Neutrophil (primary cell): ENCODE results near the gene PTN.
"Not testable (repeated sequence)": the region's sequence is repeated elsewhere in the genome, so short reads cannot be mapped to it uniquely, and the experiment has no call there.

Source experiments
- H3K27ac ChIP-seq: fragments of 200-600 bp; sonication (generic); 2 replicates; pipeline ENCODE4 v1.5.1; 2016; ENCODE audit warnings: mild to moderate bottlenecking, moderate library complexity
- H3K27me3 ChIP-seq: fragments of 200-600 bp; sonication (generic); 2 replicates; pipeline ENCODE4 v1.6.0; 2016; ENCODE audit warnings: mild to moderate bottlenecking
- H3K36me3 ChIP-seq: fragments of 200-600 bp; sonication (generic); 2 replicates; pipeline ENCODE4 v1.5.1; 2017
- H3K4me1 ChIP-seq, 2 experiments: fragments of 200-600 bp in 1 of 2; sonication (generic) in 1 of 2; 1 replicate in 1 of 2; 2 replicates in 1 of 2; pipeline versions ENCODE4 v1.5.1 to v1.6.1; 2013 to 2016; ENCODE audit warnings: low read depth in 1 of 2, low read length in 1 of 2, mild to moderate bottlenecking in 1 of 2, moderate library complexity in 1 of 2; ENCODE audit not compliant: control insufficient read depth in 1 of 2, insufficient read depth in 1 of 2
- H3K4me3 ChIP-seq, 2 experiments: fragments of 200-600 bp in 1 of 2; sonication (generic) in 1 of 2; 1 replicate in 1 of 2; 2 replicates in 1 of 2; pipeline ENCODE4 v1.5.1; 2013 to 2016; ENCODE audit warnings: low read depth in 1 of 2, low read length in 1 of 2, mild to moderate bottlenecking in 1 of 2, moderate library complexity in 1 of 2
- H3K9me3 ChIP-seq: fragments of 200-600 bp; sonication (generic); 2 replicates; pipeline ENCODE4 v1.5.1; 2016
- CTCF ChIP-seq: fragments of 200-600 bp; sonication (generic); IDR thresholded peaks from 2 replicates; pipeline ENCODE4 v1.5.1; 2016; ENCODE audit warnings: antibody characterized with exemption

Gene PTN

GRCh38 chr7:137276189-137276588 lies 67.3 kb downstream of the PTN start:
- Histone ChIP-seq H3K27ac (no peak overlapping the region), H3K36me3 (no peaks in the 10 kb centered on the region), H3K4me3 (no peak overlapping the region), H3K27me3 (no peaks in the 10 kb centered on the region), H3K9me3 (no peaks in the 10 kb centered on the region), H3K4me1 (no peaks in the 10 kb centered on the region)
- no peak for TF ChIP-seq CTCF

GRCh38 chr7:137272249-137272648 lies 71.3 kb downstream of the PTN start:
- no peaks in the 10 kb centered on the region for H3K4me1 ChIP-seq
- no peaks in the 10 kb centered on the region for H3K27me3 ChIP-seq
- H3K4me3 ChIP-seq: no peak overlapping the region
- no peaks in the 10 kb centered on the region for H3K9me3 ChIP-seq
- no peak overlapping the region for H3K27ac ChIP-seq
- TF ChIP-seq CTCF: no peak
- H3K36me3 ChIP-seq: no peaks in the 10 kb centered on the region

DNA sequence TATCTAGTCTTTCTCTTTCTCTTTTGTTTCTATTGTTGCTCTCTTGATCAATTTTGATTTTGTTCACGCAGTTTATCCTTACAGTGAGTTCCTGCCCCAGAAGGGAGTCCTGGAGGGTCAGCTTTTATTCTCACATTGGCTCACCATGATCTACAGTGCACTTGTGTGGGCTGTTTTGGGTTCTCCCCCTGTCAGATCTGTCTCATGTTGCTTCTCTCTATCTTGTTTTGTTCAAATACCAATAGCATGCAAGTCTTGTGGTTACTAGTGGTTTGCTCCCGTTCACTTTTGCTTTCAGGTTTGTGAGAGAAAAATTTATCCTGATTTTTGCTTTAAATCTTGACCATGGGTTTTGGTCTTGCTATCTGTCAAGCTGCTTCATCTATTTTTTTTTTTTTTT lies 74.3 kb downstream of the PTN start:
- H3K9me3 ChIP-seq: no peaks in the 10 kb centered on the region
- no peak overlapping the region for H3K27ac ChIP-seq
- no peak for TF ChIP-seq CTCF
- H3K27me3 ChIP-seq: no peaks in the 10 kb centered on the region
- H3K36me3 ChIP-seq: no peaks in the 10 kb centered on the region
- H3K4me1 ChIP-seq: no peaks in the 10 kb centered on the region
- H3K4me3 ChIP-seq: no peak overlapping the region

DNA sequence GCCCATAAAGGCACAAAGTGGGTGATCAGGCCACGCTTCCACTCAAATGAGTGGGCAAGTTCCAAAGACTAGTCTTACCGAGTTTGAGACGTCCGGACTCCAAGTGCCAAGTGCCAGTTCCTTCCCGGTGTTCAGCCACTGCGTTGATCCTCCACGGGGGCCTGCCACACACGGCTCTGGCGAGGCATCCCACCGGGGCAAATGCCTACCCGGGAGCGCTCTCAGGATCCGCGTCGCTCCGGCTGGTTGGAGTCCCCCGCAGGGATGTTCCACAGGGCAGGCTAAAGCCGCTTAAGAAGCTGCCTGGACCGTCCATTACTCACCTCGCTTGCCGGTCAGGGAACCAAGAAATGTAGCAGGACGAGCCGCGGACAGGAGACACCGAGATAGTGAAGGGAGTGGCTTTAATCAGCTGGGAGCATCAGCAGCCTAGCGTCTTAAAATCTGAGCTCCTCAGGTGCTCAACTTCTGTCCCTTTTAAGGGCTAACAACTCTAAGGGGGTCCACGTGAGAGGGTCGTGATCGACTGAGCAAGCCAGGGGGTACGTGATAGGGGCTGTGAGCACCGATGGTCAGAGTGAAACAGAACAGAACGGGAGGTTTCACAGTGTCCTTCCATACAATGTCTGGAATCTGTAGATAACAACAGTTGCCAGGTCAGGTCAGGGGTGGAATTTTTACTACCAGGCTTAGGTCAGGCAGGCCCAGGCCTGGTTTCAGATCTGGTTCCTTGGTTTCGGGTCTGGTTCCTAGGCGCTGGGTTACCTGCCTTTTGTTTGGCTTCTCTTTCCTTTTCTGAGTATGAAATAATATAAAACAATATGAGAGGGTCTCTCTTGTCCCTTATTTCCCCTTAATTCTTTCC lies 75.3 kb downstream of the PTN start:
- not testable (repeated sequence) for H3K36me3 ChIP-seq, H3K27me3 ChIP-seq

GRCh38 chr7:137266764-137267163 lies 76.8 kb downstream of the PTN start:
- no peak overlapping the region for H3K4me3 ChIP-seq
- no peaks in the 10 kb centered on the region for H3K27me3 ChIP-seq
- no peaks in the 10 kb centered on the region for H3K9me3 ChIP-seq
- H3K27ac ChIP-seq: no peak overlapping the region
- no peaks in the 10 kb centered on the region for H3K4me1 ChIP-seq
- H3K36me3 ChIP-seq: no peaks in the 10 kb centered on the region
- no peak for TF ChIP-seq CTCF

More for the DNA sequence above, 75.3 kb downstream of the PTN start:
- H3K27ac ChIP-seq, H3K4me3 ChIP-seq, H3K9me3 ChIP-seq, H3K4me1 ChIP-seq: not testable (repeated sequence)

DNA sequence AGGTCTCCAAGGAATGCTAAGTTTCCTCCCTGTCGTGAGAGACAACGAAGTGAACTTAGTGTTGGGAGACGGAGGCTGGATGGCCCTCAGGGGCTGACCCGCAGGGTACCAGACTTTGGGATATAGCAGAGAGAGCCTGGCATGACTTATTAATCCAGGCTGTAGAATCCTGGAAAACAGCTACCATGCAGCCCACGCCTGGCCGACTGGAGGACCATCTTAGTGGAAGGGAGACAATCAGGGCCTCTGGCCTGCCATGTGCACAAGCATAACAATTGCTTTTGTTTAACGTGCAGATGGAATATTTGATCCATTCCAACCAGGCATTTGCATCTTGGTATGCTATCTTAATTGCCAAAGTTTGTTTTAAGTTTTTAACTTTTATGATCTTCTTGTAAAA lies 78.1 kb downstream of the PTN start:
- not testable (repeated sequence) for H3K36me3 ChIP-seq, H3K27me3 ChIP-seq, H3K27ac ChIP-seq, H3K9me3 ChIP-seq, H3K4me1 ChIP-seq, H3K4me3 ChIP-seq
